Right lobe of liver (tissue), 6 donors: ENCODE results near the gene ADAM8. TPM values are rescaled to one million over a fixed set of nuclear protein-coding genes. Genes with fewer than 3 reads are reported as not detected.
"Not testable (repeated sequence)": the region's sequence is repeated elsewhere in the genome, so short reads cannot be mapped to it uniquely, and the experiment has no call there.

Experiments
- ATAC-seq, 4 donors: fragments of 200-7000 bp; cut with Tn5 transposase; one replicate each; pipeline ENCODE4 v1.9.1; 2020; ENCODE audit warnings: mild to moderate bottlenecking in 4 of 4, moderate library complexity in 4 of 4
- DNase-seq, 3 donors: peaks; one replicate each; pipeline ENCODE4 v3.0.0-alpha.2; 2020
- H3K27ac ChIP-seq, 3 donors: fragments of 200-600 bp; one replicate each; pipeline ENCODE4 v1.8.0; 2022
- H3K27me3 ChIP-seq, 2 donors: fragments of 200-600 bp; one replicate each; pipeline ENCODE4 v1.8.0; 2022
- H3K36me3 ChIP-seq, 4 donors: fragments of 200-600 bp; sonication (generic) in 1 of 4; one replicate each; pipeline versions ENCODE4 v1.5.1 to v1.8.0; 2017 to 2022; ENCODE audit warnings: control low read depth in 1 of 4
- H3K4me1 ChIP-seq, 4 donors: fragments of 200-600 bp; sonication (generic) in 1 of 4; one replicate each; pipeline versions ENCODE4 v1.5.1 to v1.8.0; 2017 to 2022; ENCODE audit warnings: control low read depth in 1 of 4
- H3K4me3 ChIP-seq, 3 donors: fragments of 200-600 bp; one replicate each; pipeline ENCODE4 v1.8.0; 2022
- H3K9me3 ChIP-seq, 4 donors: fragments of 200-600 bp; sonication (generic) in 1 of 4; one replicate each; pipeline versions ENCODE4 v1.5.1 to v1.8.0; 2017 to 2022; ENCODE audit warnings: control low read depth in 1 of 4
- POLR2A ChIP-seq: fragments of 450-650 bp; IDR thresholded peaks from one replicate; pipeline ENCODE4 v1.6.1; 2017; ENCODE audit warnings: antibody characterized with exemption, mild to moderate bottlenecking
- WGBS: methylation state at CpG from one replicate; pipeline ENCODE4 v1.1.6; 2018; ENCODE audit warnings: low coverage, low lambda C conversion rate; ENCODE audit not compliant: insufficient coverage; ENCODE audit errors: missing lambda C conversion rate; 5-methylcytosine and 5-hydroxymethylcytosine counted together
- intact Hi-C, 2 donors: fragments of 100-400 bp; cut with DNase I; formaldehyde crosslinking; loops; one replicate each; pipeline versions ENCODE4 v1.11.2 to v1.14.1; 2022
- total RNA-seq, 6 experiments: library from RNA; depleted of rRNA in 2 of 6; stranded (reverse); fragments of >200 nt in 2 of 6; fragmentation: NEBNext Ultra II Directional in 3 of 6; extraction: Animal tissue kit (Norgen Biotek cat#: 25700) in 3 of 6; gene quantifications; one replicate each; pipeline versions ENCODE4 v1.1.0 to v1.2.4, GENCODE V29; 2016 to 2023
- TF ChIP-seq, protein P1 (sequence below), 4 donors: fragments of 200-600 bp in 3 of 4; fragments of 450-650 bp in 1 of 4; IDR thresholded peaks; one replicate each; pipeline versions ENCODE4 v1.5.1 to v1.8.0; 2016 to 2022; ENCODE audit warnings: antibody characterized with exemption in 4 of 4, mild to moderate bottlenecking in 2 of 4
- donor health status: DM: no; HTN: yes; CAD: no.
- donor health status: DM: no; HTN: no; CAD: no.
- donor health status: DM: no; HTN: no; CAD: no.
- donor health status: DM: no; HTN: yes; CAD: no.
- donor health status: DM: no; HTN: yes; CAD: no.

ADAM8 gene
- total RNA-seq, 6 experiments from 2014 or later: 2.6 to 8.8 (median 5.2) TPM

- no peaks in the 10 kb centered on the region for H3K9me3 ChIP-seq
- H3K4me1 ChIP-seq: no peaks in the 10 kb centered on the region
- TF ChIP-seq POLR2A: no peak
- TF ChIP-seq, protein P1, sequence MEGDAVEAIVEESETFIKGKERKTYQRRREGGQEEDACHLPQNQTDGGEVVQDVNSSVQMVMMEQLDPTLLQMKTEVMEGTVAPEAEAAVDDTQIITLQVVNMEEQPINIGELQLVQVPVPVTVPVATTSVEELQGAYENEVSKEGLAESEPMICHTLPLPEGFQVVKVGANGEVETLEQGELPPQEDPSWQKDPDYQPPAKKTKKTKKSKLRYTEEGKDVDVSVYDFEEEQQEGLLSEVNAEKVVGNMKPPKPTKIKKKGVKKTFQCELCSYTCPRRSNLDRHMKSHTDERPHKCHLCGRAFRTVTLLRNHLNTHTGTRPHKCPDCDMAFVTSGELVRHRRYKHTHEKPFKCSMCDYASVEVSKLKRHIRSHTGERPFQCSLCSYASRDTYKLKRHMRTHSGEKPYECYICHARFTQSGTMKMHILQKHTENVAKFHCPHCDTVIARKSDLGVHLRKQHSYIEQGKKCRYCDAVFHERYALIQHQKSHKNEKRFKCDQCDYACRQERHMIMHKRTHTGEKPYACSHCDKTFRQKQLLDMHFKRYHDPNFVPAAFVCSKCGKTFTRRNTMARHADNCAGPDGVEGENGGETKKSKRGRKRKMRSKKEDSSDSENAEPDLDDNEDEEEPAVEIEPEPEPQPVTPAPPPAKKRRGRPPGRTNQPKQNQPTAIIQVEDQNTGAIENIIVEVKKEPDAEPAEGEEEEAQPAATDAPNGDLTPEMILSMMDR (IDR thresholded peaks at IDR 0.05): peak in 1 of 4 donors; percentile 16
- DNase-seq: no peak
- H3K27ac ChIP-seq: no peak overlapping the region
- peak; percentile 42 to 57 (median 54) for ATAC-seq
- intact Hi-C loops: no loop called here
- no peak overlapping the region for H3K4me3 ChIP-seq
- H3K27me3 ChIP-seq: peaks cover 0 to 9% of the 10 kb centered on the region in 2 donors
- H3K36me3 ChIP-seq: no peaks in the 10 kb centered on the region
- WGBS: 50% methylated on average over 9 of the region's 30 CpGs
Observed at GRCh38 chr10:133226251-133226808, 50.3 kb downstream of the ADAM8 start.

GRCh38 chr10:133225707-133226191, 50.9 kb downstream of the ADAM8 start:
- Histone ChIP-seq H3K36me3 (no peaks in the 10 kb centered on the region), H3K4me3 (no peak overlapping the region), H3K27me3 (peaks cover 0 to 9% of the 10 kb centered on the region in 2 donors), H3K4me1 (no peaks in the 10 kb centered on the region), H3K27ac (no peak overlapping the region), H3K9me3 (no peaks in the 10 kb centered on the region)
- DNase-seq (no peak), ATAC-seq (no peak)
- intact Hi-C loops: no loop called here
- TF ChIP-seq, protein P1 (IDR thresholded peaks at IDR 0.05): no peak
- no peak for TF ChIP-seq POLR2A
- 71% methylated on average over 15 of the region's 23 CpGs for WGBS

DNA sequence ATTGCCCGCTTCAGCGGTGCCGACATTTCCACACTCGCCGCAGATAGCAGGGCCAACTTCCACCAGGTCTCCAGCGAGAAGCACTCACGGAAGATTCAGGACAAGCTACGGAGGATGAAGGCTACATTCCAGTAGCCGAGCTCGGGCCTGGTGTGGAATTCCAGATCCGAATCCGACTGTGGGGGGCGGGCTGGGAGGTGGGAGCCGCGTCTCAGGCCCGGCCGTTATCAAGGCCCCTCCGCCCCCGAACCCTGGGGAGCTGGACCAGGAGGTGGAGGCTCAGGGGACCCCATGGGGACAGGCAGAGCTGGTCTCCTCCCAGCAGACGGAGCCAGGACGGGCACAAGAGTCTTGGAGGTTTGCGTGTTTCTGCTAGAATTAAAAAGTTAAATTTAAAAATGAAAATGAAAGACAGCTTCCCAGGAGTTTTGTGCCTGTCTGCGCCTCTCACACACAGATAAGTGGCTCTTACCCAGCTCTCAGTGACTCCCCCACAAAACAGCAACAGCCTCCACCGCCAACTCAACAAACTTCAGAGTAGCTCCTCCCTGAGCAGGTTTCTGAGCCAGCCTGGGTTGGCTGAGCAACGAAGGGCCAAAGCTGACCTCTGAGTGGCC, 51.8 kb downstream of the ADAM8 start:
- Histone ChIP-seq H3K27ac (no peak overlapping the region), H3K36me3 (no peaks in the 10 kb centered on the region), H3K9me3 (no peaks in the 10 kb centered on the region), H3K4me3 (no peak overlapping the region), H3K27me3 (peaks cover 0 to 9% of the 10 kb centered on the region in 2 donors), H3K4me1 (no peaks in the 10 kb centered on the region)
- no peak for DNase-seq
- 32% methylated on average over 5 of the region's 25 CpGs for WGBS
- intact Hi-C loops: no loop called here
- TF ChIP-seq, protein P1 (IDR thresholded peaks at IDR 0.05): no peak
- no peak for TF ChIP-seq POLR2A
- peak in 1 of 4 donors; percentile 14 for ATAC-seq

GRCh38 chr10:133224076-133224475, 52.6 kb downstream of the ADAM8 start:
- H3K36me3 ChIP-seq: no peaks in the 10 kb centered on the region
- no peak for DNase-seq
- H3K4me1 ChIP-seq: no peaks in the 10 kb centered on the region
- intact Hi-C loops: no loop called here
- no peak for TF ChIP-seq POLR2A
- TF ChIP-seq, protein P1 (IDR thresholded peaks at IDR 0.05): no peak
- no peak for ATAC-seq
- no peak overlapping the region for H3K4me3 ChIP-seq
- H3K9me3 ChIP-seq: no peaks in the 10 kb centered on the region
- peaks cover 0 to 4% of the 10 kb centered on the region in 2 donors for H3K27me3 ChIP-seq
- 43% methylated on average over 8 of the region's 14 CpGs for WGBS
- no peak overlapping the region for H3K27ac ChIP-seq

DNA sequence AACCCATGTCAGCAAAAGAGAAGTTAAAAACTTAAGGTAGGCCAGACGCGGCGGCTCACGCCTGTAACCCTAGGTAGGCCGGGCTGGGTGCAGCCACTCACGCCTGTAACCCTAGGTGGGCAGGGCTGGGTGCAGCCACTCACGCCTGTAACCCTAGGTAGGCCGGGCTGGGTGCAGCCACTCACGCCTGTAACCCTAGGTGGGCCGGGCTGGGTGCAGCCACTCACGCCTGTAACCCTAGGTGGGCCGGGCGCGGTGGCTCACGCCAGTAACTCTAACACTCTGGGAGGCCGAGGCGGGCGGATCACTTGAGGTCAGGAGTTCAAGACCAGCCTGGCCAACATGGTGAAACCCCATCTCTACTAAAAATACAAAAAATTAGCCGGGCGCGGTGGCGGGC, 54.9 kb downstream of the ADAM8 start:
- DNase-seq: not testable (repeated sequence)

More for the DNA sequence above, 54.9 kb downstream of the ADAM8 start:
- 76% methylated on average over 9 of the region's 22 CpGs for WGBS
- H3K9me3 ChIP-seq, H3K4me3 ChIP-seq, intact Hi-C loops, H3K36me3 ChIP-seq, H3K27ac ChIP-seq, H3K4me1 ChIP-seq, ATAC-seq, H3K27me3 ChIP-seq: not testable (repeated sequence)
